ENCODE results near the gene TTC28. TPM values are rescaled to one million over a fixed set of nuclear protein-coding genes. Genes with fewer than 3 reads are reported as not detected.

TTC28 gene
- total and polyA plus RNA-seq, 7 donors: 0.23 to 102 (median 46.1) TPM

DNA sequence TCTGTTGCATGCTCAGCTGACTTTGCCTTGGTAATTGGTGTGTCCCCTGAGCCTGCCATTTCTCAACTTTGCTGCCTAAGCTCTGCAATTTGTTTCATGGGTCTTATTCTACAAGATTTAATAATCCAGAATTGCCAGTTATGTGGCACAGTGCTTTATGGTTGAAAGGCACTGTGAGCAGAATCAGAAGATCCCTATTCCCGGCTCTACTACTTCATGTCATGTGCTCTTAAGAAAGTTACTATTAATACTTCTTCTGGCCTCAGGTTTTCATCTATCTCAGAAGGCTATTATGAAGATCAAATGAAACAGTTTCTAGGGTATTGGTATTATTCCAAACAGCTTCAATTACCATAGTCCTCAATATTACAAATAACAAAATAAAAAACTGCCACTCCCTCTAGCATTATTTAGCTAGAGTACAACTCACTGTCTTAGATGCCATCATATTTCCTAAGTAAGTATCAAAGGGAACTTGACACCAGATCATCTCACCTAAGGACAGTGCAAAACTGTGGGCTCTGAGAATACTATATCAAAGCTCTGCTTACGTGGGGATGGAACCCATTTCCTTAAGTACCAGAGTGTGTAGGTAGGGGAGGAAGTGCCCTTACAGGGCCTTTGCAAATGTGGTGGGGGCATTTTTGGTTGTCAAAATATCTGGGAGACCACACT lies 560.5 kb downstream of the TTC28 start:
- TF ChIP-seq, protein P1, sequence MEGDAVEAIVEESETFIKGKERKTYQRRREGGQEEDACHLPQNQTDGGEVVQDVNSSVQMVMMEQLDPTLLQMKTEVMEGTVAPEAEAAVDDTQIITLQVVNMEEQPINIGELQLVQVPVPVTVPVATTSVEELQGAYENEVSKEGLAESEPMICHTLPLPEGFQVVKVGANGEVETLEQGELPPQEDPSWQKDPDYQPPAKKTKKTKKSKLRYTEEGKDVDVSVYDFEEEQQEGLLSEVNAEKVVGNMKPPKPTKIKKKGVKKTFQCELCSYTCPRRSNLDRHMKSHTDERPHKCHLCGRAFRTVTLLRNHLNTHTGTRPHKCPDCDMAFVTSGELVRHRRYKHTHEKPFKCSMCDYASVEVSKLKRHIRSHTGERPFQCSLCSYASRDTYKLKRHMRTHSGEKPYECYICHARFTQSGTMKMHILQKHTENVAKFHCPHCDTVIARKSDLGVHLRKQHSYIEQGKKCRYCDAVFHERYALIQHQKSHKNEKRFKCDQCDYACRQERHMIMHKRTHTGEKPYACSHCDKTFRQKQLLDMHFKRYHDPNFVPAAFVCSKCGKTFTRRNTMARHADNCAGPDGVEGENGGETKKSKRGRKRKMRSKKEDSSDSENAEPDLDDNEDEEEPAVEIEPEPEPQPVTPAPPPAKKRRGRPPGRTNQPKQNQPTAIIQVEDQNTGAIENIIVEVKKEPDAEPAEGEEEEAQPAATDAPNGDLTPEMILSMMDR (IDR thresholded peaks at IDR 0.05): no peak
- TF ChIP-seq EP300 (IDR thresholded peaks at IDR 0.05): no peak
- no peak for TF ChIP-seq POLR2AphosphoS5 (IDR thresholded peaks at IDR 0.05)
- no peak for TF ChIP-seq POLR2A (IDR thresholded peaks at IDR 0.05)
- Histone ChIP-seq H3K36me3 (no peaks in the 10 kb centered on the region), H3K4me3 (no peak overlapping the region), H3K27ac (peak overlapping the region in 2 of 4 donors; percentile 8 to 32), H3K4me1 (peaks cover 0 to 43% (median 30%) of the 10 kb centered on the region in 4 donors), H3K27me3 (no peaks in the 10 kb centered on the region), H3K9me3 (no peaks in the 10 kb centered on the region)
- intact Hi-C loops (cut with DNase I): no loop called here
- no peak for DNase-seq
- WGBS, 2 donors: 82 to 90% methylated on average over 2 of the region's 2 CpGs

DNA sequence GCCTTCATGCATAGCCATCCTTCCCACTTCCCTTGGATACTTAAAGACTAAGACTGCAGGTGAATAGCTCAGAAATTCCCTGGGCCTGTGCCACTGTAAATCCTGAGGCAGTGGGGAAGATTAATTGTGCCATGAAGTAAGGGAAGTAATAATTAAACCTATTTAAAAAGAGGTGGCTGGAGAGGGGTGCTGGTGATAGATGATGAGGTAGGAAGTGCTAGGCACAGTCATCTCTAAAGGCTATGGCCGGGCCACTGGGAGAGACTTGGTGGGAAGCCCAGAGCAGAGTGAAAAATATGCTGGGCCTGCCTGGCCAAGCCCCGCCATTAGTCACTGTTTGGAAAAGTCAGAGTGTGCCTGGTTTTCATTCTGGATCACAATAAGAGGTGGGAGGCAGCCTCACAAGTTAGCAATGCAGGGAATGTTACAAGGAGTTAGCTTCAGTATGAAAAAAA lies 563.4 kb downstream of the TTC28 start:
- no peaks in the 10 kb centered on the region for H3K27me3 ChIP-seq
- no peak overlapping the region for H3K4me3 ChIP-seq
- no peaks in the 10 kb centered on the region for H3K9me3 ChIP-seq
- peaks cover 0 to 64% (median 50%) of the 10 kb centered on the region in 4 donors for H3K4me1 ChIP-seq
- DNase-seq: peak; percentile 83
- 71 to 93% methylated on average over 2 of the region's 2 CpGs for WGBS, 2 donors
- TF ChIP-seq EP300 (IDR thresholded peaks at IDR 0.05): no peak
- TF ChIP-seq POLR2AphosphoS5 (IDR thresholded peaks at IDR 0.05): peak; percentile 20 to 58 (median 54)
- TF ChIP-seq, protein P1 (IDR thresholded peaks at IDR 0.05): no peak
- TF ChIP-seq POLR2A (IDR thresholded peaks at IDR 0.05): no peak
- no peaks in the 10 kb centered on the region for H3K36me3 ChIP-seq
- intact Hi-C loops (cut with DNase I): no loop called here
- peak overlapping the region; percentile 59 to 78 (median 74) for H3K27ac ChIP-seq

DNA sequence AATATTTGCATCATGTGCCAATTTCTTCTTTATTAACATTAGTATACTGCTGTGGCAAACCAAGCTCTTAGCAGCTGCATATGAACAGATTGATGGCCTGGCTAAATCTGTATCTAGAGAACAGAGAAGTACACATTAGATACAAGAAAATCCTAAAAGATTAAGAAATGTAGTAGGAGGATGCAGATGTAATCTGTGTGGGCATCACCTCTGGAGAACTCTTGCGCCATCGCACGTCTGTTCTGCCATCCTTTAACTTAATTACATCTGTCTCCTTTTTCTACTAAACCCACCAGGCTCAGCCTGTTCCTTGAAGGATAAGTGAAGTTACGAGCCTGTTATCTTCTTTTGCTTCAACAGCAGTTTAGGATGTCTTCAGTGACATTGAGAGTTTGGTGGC lies 564.2 kb downstream of the TTC28 start:
- H3K27me3 ChIP-seq: no peaks in the 10 kb centered on the region
- TF ChIP-seq, protein P1 (IDR thresholded peaks at IDR 0.05): no peak
- no peak for DNase-seq
- intact Hi-C loops (cut with DNase I): no loop called here
- H3K27ac ChIP-seq: peak overlapping the region in 1 of 4 donors; percentile 76
- 92 to 95% methylated on average over 4 of the region's 4 CpGs for WGBS, 2 donors
- no peaks in the 10 kb centered on the region for H3K9me3 ChIP-seq
- peaks cover 0 to 64% (median 50%) of the 10 kb centered on the region in 4 donors for H3K4me1 ChIP-seq
- H3K4me3 ChIP-seq: no peak overlapping the region
- H3K36me3 ChIP-seq: no peaks in the 10 kb centered on the region

DNA sequence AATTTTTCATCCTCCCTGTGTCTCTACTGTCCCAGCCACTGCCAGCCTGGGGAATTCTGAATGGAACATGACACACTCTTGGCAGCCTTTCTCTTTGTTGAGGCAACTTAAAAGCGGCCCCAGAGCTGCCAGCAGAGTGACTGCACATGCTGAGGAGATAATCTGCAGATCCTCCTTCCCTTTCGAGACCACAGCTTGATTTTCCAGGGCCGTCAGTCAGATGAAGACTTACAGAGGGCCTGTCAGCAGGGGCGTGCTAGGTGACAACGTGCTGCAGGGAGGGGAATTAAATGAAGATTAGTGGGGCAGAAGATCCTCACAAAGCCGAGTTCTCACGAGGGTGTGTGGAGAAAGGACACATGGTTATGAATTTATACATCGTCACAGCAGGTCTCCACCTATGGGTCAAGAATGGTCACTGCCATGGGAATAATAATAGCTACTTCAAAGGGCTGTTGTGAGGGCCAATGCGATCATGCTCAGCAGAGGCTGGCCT lies 567.0 kb downstream of the TTC28 start:
- Histone ChIP-seq H3K4me3 (no peak overlapping the region), H3K4me1 (peaks cover 0 to 47% (median 44%) of the 10 kb centered on the region in 4 donors), H3K27me3 (no peaks in the 10 kb centered on the region), H3K36me3 (peaks cover 0 to 7% (median 0%) of the 10 kb centered on the region in 4 donors), H3K27ac (peak overlapping the region; percentile 14 to 65 (median 46)), H3K9me3 (no peaks in the 10 kb centered on the region)
- TF ChIP-seq POLR2A (IDR thresholded peaks at IDR 0.05): no peak
- TF ChIP-seq, protein P1 (IDR thresholded peaks at IDR 0.05): peak in 3 of 4 experiments; percentile 9 to 53 (median 42)
- peak in 3 of 4 donors; percentile 48 to 70 (median 65) for TF ChIP-seq POLR2AphosphoS5 (IDR thresholded peaks at IDR 0.05)
- TF ChIP-seq EP300 (IDR thresholded peaks at IDR 0.05): no peak
- intact Hi-C loops (cut with DNase I): no loop called here
- WGBS, 2 donors: 57 to 70% methylated on average over 9 of the region's 9 CpGs
- peak; percentile 68 for DNase-seq

Measured in sigmoid colon (tissue), 7 donors.